AG20443 (cell line): Measurements from ENCODE around the gene ALK.

Source experiments
- DNase-seq: peaks from one replicate; pipeline ENCODE4 v3.0.0; 2012; ENCODE audit warnings: low spot score, mixed read lengths

ALK gene

DNA sequence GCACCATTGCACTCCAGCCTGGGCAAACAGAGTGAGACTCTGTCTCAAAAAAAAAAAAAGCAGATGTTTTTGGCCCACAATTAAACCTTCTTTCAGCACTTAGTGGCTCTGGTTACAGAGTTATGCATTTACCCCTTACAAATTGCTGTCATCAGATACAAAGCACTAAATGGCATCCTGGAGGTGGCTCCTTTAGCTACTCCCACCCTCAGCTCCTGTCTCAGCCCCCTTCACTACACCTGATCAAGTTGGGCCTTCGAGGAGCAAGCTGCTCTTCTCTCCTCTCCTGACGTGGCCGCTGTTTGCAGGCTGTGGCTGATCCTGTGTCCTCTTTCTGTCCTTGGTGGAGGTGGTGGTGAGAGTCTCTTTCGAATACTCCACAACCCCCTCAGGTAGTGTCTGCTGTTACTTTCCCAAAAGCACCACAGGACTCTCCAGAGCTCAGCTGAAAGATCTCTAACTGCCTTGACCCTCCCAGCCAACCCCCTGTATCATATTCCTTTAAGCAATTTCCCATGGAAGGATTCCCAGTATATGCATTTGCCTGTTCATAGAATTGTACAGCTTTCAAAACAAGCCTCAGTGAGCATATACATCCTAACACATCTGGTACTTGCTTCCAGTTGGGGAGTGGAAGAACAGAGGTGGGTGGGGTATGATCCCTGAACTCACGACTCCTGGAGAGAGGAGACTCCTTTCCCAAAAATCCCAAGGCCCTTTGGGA is 520.3 kb downstream of the ALK start:
- no peak for DNase-seq

DNA sequence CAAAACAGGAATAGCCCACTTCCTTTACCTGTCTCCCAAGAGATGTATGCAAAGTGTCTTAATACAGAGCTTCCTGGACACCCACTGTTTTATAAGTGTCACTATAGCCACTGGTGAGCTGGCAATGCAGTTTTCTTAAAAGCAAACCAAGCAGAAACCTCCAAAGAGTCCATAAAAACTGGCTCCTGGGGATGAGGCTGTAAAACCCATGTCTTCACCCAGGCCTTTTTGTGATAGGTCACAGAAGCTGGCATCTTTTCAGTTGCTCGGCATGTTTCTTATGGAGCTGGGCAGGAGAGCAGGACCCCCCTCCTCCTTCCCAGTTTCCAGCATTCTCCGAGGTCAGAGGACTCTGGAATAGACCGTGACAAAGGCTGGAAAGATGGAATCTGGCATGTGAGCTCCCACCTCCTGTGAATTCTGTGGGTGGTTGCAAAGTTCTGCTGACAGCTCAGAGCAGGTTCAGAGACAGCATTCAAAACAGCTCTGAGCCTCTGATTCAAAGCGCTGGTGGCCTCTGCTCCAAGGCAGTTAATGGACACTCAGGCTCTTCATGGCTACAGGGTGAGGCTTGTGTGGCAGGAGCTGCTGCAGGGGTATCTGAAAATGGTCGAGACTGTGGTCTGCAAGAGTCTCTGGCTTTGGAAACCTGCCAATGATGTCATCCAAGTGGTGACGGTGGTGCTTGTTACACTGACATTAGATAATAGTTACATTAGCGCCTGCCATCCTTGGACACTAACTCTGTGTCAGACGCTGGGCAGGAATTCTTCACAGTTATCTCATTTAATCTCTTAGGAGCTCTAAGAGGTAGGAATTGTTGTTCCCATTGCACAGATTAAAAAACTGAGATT is 522.8 kb downstream of the ALK start:
- no peak for DNase-seq

DNA sequence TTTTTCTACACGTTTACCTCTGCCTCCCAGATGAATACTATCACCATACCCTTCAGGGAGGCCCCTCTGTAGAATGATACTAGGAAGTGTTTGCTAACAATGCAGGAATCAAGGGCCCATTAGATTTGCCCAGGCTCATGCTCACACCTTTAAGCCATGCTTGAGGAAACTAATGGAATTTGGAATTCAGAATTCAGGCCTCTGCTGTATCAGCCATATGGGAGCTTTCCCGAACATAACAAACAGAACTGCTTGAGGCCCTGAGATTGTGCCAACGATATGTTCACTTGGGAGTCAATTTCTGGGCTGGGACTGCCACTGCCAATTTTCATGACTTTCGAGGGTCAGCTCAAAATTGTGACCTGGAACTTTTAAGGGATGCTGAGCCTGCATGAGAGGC is 523.7 kb downstream of the ALK start:
- no peak for DNase-seq

DNA sequence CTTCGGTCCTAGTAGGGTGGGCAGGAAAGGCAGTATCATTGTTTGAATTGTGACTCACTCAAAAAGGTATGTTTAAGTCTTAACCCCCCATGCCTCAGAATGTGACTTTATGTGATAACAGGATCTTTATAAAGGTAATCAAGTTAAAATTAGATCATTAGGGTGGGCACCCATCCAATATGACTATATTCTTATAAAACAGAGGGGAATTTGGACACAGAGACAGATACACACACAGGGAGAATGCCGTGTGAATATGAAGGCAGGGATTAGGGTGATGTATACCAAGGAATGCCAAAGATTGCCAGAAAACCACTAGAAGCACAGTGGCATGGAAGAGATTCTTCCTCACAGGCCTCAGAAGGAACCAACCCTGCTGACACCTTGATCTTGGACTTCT is 524.3 kb downstream of the ALK start:
- DNase-seq: no peak

DNA sequence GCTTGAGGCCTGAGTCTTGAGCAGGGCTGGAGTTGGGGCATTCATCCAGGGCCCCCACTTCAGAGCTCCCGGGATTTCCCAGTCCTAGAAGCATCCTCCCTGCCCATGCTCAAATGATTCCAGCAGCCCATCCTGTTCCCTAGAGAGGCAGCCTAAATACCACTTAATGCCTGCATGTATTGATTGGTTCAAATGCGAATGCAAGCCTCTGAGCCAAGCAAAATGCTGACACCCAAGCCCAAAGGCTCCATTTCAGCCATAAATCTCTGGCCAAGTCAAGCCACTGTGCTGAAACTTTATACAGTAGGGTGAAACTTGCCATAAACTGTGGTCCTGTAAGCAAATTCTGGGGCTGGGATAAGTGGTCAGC is 526.4 kb downstream of the ALK start:
- no peak for DNase-seq

DNA sequence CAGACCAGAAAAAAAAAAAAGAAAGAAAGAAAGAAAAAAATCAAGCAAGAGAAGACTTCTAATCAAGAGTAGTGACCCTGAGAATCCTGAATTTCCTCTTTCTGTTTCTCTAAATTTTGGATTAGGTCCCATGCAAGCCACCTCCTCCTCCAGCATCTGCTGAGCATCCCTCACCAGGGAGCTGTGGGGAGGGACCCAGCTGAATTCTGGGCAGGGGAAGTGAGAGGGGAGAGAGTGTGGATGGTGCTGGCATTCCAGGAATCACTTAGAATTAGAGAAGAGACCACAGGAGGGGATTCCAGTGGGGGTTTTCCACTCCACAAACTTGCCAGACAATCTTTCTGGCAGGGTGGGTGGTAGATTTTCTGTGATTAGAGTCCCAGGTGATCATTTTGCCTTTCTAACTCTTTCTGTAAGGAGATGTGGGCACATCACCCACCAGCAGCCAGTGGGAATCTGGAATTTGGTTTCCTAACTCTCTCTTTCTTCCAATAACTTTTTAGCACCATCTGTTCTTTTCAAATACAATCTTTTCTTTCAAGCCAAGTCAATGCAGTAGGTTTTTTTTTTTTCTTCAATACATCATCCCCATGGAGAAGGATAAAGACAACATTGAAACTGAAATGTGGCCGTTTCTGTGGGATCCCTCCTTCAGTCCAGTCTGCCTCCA is 526.9 kb downstream of the ALK start:
- no peak for DNase-seq

DNA sequence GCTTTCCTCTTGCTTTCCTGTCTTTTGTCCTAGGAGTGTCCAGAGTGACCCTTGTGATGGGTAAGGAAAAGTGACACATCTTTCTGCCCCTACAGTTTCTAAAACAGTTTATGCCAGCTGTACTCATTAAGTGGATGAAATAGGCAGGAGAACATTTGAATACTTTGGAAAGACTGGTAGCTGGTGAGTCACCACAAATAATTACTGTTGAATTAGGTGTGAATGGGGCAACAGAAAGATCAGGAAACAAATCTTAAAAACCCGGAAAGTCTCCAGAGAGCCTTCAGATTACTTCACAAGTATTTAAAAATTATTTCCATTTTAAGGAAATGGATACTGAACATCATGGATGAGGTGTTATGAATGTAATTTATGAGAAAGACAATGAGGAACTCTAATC is 527.7 kb downstream of the ALK start:
- DNase-seq: no peak

DNA sequence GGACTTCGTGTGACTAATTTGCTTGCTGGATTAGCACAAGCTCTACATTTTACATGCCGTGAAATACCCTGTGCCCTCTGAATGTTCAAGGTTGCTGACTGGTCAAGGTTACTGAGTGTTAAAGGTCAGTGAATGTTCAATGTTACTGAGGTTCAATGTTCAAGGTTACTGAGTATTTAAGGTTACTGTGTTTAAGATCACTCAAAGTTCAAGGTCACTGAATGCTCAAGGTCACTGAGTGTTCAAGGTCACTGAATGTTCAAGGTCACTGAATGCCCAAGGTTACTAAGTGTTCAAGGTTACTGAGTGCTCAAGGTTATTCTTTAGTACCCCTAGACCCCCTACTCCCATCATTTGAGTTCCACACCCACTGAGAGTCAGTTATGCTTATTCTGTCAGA is 528.6 kb downstream of the ALK start:
- no peak for DNase-seq

DNA sequence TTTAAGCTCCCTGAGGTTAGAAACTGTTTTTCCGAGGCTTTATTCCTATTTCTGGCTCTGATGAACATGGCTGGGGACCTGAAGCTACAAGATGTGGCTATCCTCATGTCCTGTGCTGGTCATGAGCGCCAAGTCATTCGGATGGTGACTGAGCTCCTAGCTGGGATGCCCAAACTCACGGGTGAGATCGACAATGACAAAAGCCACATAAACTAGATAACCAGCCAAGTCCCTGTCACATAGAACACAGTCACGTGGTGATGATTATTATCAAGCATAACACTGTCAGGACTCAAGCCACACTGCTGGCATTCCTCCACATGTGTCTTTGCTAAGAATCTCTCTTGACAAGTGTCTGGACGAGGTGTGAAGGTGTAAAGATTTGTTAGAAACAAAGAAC is 531.2 kb downstream of the ALK start:
- no peak for DNase-seq

DNA sequence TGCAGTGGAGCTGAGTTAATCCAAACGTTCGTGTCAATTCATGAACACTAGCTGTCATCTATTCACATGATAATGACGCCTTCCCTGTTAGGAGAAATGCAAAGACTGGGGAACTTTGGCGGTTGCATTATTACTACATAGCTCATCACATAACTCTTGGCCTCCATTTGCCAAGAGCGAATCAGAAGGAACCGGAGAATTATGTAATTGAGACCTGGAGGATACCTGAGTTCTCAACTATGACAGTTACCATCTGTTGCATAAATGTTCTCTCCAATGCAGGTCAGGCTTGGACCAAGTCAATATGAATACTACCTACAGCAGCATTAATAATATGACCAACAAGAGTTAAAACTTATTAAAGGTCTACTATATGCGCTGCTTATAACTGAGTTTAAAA is 531.7 kb downstream of the ALK start:
- DNase-seq: no peak

DNA sequence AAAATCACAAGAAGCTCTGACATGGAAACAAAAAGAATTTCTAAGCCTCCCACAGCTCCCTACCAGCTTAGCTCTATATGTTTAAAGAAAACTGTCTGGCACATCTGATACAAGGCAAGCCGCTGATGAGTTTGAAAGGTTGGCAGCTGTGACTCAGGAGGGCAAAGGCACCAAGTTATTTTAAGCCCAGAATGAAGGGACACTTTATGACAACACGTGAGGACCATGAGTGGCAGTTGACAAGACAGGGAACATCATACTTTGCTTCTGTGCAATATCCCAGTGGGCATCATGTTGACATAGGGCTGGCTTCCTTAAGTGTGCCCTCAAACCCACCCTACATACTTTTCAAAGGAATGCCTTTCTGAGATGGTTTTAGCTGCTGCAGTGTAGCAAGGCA is 533.3 kb downstream of the ALK start:
- no peak for DNase-seq

DNA sequence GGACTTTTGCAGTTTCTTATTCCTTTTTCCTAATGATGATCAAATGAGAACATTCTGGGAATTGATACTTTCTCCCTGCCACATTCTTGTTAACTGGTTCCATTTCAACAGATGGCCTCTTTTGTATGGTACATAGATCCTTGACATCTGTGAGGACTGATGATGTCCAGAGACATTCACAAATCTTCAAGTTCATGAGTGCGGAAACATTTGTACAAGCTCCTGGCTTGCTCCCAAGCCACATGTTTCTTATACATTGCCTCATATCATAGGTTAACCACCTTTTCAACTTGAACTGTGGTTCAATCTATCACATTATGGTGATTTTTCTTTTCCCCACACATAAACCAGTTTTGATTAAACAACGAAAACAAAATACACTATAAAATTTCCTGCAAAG is 538.9 kb downstream of the ALK start:
- DNase-seq: no peak

DNA sequence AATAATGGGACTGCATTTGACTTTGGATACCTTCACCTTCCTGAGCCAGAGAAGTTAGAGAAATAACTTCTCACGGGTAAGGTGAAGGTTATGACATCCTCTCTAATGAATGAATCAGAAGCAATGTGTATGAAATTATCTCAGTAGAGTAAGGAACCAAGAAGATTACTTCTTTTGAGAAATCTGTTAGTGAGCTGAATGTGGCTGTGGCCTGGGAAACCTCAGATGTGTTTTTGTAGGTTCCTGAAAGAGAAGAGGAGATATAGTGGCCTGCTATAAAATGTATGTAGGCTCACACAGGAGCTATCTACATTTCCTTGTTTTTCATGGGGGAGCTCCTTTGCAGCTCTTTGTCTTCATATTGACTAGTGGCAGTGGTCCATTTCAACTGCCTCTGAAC is 543.6 kb downstream of the ALK start:
- no peak for DNase-seq

DNA sequence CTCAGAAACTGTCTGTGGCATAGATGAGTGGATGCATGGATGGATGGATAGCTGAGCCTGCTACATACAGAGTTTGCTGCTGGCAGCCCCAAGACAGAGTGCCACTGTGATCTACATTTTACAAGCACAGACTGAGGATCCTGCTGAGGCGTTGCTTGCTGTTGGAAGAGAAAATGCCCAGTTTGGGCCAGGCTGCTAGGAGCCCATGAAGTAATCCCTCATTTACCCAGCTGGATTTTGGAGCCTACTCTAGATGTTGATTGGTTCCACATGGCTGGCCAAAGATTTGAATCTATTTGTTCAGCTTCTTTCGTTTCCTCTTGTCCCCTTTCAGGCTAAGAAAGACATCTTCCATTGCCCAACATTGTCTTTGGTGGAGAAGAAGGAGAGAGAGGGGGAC is 544.8 kb downstream of the ALK start:
- no peak for DNase-seq

DNA sequence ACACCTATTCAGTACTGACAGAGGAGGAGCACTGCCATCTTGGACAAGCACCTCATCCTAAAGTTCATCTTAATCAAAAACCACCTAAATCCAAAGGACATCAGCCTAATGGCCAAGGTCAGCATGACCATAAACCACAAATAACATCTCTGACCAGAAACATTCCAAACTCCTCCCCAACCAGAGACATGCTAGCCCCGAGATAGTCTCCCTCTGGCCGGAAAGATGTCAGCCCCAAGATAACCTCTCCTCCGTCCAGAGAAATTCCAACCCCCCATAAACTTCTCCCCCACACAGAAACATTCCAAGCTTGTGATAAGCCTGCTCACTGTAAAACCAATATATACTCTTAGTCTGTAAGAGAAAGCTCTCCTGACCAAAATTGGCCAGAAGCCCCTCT is 545.5 kb downstream of the ALK start:
- no peak for DNase-seq

DNA sequence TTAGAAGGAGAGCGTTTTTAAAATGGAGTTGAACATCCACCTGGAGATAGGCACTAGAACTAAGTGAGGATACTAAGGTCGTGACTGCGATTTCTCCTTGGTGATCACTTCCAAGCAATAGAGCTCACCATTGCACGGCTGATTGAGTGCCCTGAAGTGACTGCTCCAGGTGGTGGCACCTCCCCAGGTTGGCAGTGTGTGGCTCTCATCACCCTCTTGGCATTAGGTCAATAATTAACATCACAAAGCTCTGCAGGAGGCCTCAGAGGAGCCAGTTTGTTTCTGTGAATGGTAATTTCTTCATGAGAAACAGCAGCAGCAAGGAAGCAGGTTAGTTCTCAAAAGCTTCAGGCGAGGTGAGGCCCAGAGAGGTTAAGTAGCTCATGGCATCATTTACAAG is 546.6 kb downstream of the ALK start:
- no peak for DNase-seq

DNA sequence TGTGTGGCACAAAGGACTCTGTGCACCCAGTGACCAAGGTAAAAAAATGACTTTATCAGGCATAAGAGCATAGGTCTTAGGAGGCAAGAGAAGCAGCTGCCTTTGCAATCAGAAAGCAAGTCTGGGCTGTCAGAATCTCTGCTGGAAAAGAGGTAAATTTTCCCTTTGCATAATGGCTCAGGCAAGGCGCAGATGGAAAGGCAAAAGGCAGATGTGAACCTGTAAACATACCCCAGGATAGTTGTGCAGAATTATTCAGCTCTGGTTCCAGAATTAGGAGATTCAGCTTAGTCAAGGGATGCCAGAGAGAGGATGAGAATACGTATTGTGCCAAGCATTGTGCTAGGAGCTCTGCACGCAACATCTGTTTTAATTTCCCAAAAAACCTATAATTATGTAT is 547.5 kb downstream of the ALK start:
- no peak for DNase-seq

DNA sequence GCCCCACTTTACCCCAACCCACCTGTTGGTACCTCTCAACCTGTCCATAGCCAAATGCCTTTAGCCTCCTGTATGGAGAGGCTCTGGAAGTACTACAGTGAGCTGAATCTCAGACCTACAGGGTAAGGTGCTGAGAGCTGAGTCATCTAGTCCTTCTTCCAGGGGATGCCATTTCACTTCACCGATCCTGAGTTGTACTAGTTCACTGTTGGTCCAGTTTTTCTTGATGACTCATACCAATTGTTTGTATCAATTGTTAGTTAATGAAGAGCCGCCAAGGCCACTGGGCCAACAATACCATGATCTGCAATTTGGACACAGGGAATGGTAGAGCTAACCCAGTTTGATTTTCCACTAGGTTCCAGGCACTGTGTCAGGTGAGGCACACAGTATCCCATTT is 549.2 kb downstream of the ALK start:
- DNase-seq: no peak

DNA sequence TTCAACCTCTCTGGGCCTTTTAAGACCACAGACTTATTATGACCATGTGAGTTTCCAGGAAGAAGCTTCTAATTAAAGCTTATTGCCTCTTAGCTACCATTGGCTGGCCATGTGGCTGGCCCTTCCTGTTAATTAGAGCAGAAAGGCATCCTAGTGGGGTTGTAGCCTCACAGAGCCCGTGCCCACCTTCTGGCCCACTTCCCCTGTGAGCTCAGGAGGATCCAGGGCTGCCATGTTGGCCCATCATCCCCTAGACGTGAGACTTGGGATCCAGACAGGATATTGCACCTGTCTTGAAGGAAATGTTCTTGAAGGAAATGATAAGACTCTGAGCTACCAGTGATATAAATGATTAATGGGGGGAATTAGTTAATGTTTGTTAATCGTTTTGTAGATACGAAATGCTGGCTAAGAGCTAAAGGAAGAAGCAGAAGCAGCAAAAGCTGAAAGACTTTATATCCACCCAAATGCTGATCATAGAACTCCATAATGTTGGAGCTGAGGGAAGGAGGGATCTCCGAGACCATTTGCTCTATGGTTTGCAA is 550.7 kb downstream of the ALK start:
- DNase-seq: no peak

DNA sequence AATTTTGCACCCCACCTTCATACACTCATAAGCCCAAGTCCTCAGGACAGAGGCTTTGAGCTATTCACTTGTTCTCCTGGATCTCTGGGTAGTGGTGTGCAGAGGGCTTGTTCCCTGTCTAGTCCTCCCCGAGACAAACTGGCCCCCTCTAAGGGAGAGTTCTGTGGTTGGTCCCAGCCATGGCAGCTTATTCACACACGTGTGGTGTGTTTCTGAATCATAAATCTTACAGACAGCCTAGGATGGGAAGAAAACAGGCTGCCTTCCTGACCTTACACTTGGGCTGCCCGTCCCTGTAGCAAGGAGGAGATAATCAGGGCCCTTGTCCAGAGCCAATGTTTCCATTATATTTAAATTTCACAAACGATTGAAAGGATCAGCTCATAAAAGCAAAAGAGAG is 551.2 kb downstream of the ALK start:
- no peak for DNase-seq

DNA sequence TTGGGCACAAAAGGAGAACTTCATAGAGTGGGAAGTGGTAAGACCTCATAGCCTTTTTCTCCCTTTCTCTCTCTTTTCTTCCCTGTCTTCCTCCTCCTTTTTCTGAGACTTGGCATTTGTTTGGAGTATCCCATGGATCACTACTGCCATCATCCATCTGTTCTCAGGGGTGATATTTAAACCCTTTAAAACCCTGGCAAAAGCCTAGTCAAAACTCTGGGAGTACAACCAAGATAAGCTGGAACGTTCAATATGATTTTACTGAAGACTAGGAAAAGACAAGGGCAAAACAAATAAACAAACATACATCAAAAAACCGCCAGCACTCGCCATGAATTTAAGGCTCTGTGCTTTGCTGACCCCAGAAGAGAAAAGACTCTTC is 552.7 kb downstream of the ALK start:
- DNase-seq: no peak

DNA sequence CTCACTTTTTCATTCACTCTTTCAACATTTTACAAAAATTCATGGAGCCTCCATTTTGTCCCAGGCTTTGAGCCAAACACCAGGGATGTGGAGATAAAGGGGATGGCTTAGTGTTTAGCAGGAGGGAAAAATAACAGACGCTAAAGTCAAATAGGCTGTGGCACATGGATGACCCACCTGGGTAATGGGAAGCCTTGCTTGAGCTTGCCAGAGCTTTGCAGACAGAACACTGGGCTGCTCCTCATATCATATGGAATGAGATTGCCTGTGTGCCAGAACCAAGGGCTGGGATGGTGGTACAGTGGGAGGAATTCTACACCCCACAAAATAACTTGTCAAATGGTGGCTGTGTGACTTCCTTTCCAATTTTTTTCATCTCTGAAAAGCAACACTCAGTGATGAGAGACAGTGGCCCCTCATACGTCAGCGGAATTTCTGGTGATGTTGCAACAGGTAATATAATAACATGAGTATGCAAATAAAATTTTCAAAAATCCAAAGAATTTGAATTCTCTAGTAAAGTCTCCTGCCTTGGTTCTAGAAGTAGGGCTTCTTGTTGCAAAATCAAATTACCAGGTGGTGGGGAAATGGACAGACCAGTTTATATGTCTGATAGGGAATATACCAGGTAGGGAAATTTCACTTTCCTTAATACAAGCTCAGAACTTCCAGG is 553.3 kb downstream of the ALK start:
- no peak for DNase-seq

DNA sequence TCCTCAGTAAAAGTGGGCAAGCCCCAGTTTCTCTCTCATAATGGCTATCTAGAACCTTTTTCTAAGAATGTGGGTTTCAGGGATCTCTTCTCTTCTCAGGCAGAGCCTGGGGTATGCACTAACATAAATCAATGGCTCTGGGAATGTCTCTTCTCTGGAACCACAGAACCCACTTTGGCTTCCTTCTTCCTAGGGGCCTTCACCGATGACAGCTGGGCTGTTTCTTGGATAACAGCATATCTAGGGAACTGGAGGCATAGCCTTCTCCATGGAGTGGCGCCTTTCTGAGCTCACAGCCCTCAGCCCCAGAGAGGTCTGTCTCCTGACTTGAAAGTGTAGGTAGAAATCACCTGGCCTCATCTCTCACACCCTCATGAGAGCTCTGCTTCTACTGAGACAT is 558.3 kb downstream of the ALK start:
- DNase-seq: no peak
